ENCODE measurements around the gene PTPN14.
A peak's percentile ranks its signal among the peaks of the same experiment; 100 is the strongest.
"Not testable (repeated sequence)": the region's sequence is repeated elsewhere in the genome, so short reads cannot be mapped to it uniquely, and the experiment has no call there.

Gene PTPN14

DNA sequence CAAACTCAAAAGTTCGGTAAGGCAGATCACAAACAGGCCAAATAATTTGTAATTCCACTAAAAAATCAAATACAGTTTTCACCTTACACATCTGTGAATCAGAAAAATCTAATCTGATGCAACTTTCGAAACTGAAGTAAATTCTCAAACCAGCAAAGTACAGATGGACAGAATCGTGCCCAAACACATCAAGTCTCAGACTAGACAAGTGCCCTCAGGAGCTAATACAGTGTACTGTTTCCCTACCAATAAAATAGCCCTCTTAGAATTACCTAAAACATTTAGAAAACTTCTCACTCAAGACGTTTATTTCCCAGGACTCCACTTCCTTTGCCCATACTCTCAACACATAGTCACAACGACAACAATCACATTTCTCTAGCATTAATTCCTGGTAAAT, 136.3 kb downstream of the PTPN14 start:
- Mint-ChIP-seq H3K27ac (no peak overlapping the region), H3K9me3 (no peaks in the 10 kb centered on the region), H3K4me1 (peaks cover 27% of the 10 kb centered on the region), H3K27me3 (peaks cover 4% of the 10 kb centered on the region), H3K4me3 (no peak overlapping the region), H3K36me3 (peaks cover 2% of the 10 kb centered on the region)
- CTCF ChIA-PET: interaction anchor here (1.5 kb wide), 1 partner anchor 12 kb away, joined by 3 read pairs; no protein-coding TSS in a partner anchor
- no peak for DNase-seq

GRCh38 chr1:214414691-214415090, 136.7 kb downstream of the PTPN14 start:
- no peak overlapping the region for H3K4me3 Mint-ChIP-seq
- DNase-seq: no peak
- CTCF ChIA-PET: interaction anchor here (1.5 kb wide), 1 partner anchor 13 kb away, joined by 3 read pairs; no protein-coding TSS in a partner anchor
- no peak overlapping the region for H3K27ac Mint-ChIP-seq
- no peaks in the 10 kb centered on the region for H3K9me3 Mint-ChIP-seq
- H3K4me1 Mint-ChIP-seq: peaks cover 25% of the 10 kb centered on the region
- peaks cover 2% of the 10 kb centered on the region for H3K36me3 Mint-ChIP-seq
- H3K27me3 Mint-ChIP-seq: peaks cover 4% of the 10 kb centered on the region

- Mint-ChIP-seq H3K27ac (no peak overlapping the region), H3K27me3 (peaks cover 4% of the 10 kb centered on the region), H3K9me3 (no peaks in the 10 kb centered on the region), H3K4me1 (peaks cover 16% of the 10 kb centered on the region), H3K36me3 (no peaks in the 10 kb centered on the region), H3K4me3 (no peak overlapping the region)
- DNase-seq: no peak
- CTCF ChIA-PET: interaction anchor here (0.7 to 0.9 kb wide), 4 partner anchors 40 to 171 kb away, joined by 3 read pairs; no protein-coding TSS in a partner anchor
Measured at GRCh38 chr1:214413315-214413714, 138.1 kb downstream of the PTPN14 start.

DNA sequence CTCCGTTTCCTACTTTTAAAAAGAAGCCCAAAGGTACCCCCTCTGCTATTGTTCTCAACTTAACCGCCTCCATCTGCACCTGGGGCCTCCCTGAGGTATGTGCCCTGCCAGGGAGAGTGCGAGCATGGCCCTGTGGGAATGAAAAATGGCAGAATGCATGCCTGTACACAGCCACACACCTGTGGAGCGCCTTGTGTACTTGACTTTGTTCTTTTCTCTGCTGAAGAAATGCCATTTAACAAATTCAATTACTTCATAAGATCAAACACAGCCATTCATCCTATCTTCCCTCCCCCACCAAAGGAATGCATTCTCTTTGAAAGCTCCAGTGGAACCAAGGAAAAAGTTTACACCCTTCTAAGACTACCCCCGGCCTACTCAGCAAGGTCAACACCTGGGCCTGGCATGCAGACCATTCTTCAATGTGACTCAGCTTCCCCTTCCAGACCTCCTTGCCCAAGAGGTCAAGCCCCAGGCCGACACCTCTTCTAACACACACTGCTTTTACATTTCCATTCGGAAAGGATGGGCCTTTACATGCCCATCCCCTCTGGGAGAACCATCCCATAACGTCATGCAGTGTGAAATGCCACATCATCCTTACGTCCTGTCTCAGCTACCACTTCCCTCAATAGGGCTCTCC, 146.7 kb downstream of the PTPN14 start:
- no peak overlapping the region for H3K4me3 Mint-ChIP-seq
- CTCF ChIA-PET: interaction anchor here (1.0 kb wide), 2 partner anchors 23 kb away, joined by 3 to 4 read pairs; no protein-coding TSS in a partner anchor
- H3K4me1 Mint-ChIP-seq: peaks cover 21% of the 10 kb centered on the region
- no peaks in the 10 kb centered on the region for H3K27me3 Mint-ChIP-seq
- DNase-seq: no peak
- no peak overlapping the region for H3K27ac Mint-ChIP-seq
- peaks cover 2% of the 10 kb centered on the region for H3K9me3 Mint-ChIP-seq
- peaks cover 2% of the 10 kb centered on the region for H3K36me3 Mint-ChIP-seq

DNA sequence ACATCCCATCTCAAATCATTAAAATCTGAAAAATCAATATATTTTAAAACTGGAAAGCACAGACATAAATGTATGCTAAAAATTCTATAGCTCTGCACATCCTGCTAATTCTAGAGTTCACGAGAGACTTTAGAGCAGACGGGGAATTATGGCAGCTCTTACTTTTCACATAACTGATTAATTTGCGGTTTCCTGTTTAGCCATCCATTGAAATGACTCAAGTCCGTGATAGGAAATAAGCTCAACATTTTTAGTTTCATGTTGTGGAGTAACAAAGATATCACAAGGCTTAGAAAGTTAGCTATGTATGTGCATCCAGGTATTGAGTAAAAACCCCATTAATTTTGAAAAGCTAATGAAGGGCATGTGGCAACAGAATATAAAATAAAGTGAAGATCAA, 147.2 kb downstream of the PTPN14 start:
- no peak for DNase-seq

DNA sequence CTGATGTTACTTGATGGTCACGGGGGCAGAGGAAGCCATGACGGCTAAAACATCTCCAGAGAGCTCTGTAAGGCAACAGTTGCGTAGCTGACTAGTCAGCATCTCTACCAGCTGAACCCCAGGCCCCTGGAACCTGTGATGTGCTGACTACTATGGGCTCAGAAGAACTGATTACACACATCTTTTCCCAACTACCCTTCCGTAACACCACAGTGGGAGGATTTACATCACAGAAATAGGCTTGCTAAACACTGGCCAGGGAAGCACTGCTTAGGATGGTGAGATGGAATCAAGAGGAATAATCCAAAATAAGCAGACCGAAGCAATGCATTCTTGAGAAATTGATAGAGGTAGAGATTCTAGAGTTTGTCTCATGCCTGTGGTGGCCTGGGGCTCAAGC, 148.0 kb downstream of the PTPN14 start:
- Mint-ChIP-seq H3K36me3 (peaks cover 7% of the 10 kb centered on the region), H3K27ac (no peak overlapping the region), H3K27me3 (no peaks in the 10 kb centered on the region), H3K4me1 (peaks cover 30% of the 10 kb centered on the region), H3K4me3 (no peak overlapping the region), H3K9me3 (peaks cover 7% of the 10 kb centered on the region)
- CTCF ChIA-PET: interaction anchor here (1.0 to 1.5 kb wide), 4 partner anchors 9 to 71 kb away, joined by 3 to 5 read pairs (median 4); no protein-coding TSS in a partner anchor
- no peak for DNase-seq

More for the DNA sequence above, 147.2 kb downstream of the PTPN14 start:
- H3K4me3 Mint-ChIP-seq: no peak overlapping the region
- H3K9me3 Mint-ChIP-seq: peaks cover 4% of the 10 kb centered on the region
- H3K4me1 Mint-ChIP-seq: peaks cover 26% of the 10 kb centered on the region
- H3K27ac Mint-ChIP-seq: no peak overlapping the region
- CTCF ChIA-PET: interaction anchor here (1.0 to 1.5 kb wide), 5 partner anchors 10 to 71 kb away, joined by 3 to 5 read pairs (median 4); no protein-coding TSS in a partner anchor
- H3K27me3 Mint-ChIP-seq: no peaks in the 10 kb centered on the region
- peaks cover 5% of the 10 kb centered on the region for H3K36me3 Mint-ChIP-seq

GRCh38 chr1:214402613-214403083, 148.8 kb downstream of the PTPN14 start:
- CTCF ChIA-PET: interaction anchor here (1.3 to 1.7 kb wide), 3 partner anchors 9 to 69 kb away, joined by 3 to 5 read pairs (median 5); no protein-coding TSS in a partner anchor
- H3K27ac Mint-ChIP-seq: no peak overlapping the region
- peaks cover 13% of the 10 kb centered on the region for H3K36me3 Mint-ChIP-seq
- H3K4me3 Mint-ChIP-seq: no peak overlapping the region
- DNase-seq: no peak
- H3K4me1 Mint-ChIP-seq: peaks cover 37% of the 10 kb centered on the region
- H3K9me3 Mint-ChIP-seq: peaks cover 12% of the 10 kb centered on the region
- no peaks in the 10 kb centered on the region for H3K27me3 Mint-ChIP-seq

DNA sequence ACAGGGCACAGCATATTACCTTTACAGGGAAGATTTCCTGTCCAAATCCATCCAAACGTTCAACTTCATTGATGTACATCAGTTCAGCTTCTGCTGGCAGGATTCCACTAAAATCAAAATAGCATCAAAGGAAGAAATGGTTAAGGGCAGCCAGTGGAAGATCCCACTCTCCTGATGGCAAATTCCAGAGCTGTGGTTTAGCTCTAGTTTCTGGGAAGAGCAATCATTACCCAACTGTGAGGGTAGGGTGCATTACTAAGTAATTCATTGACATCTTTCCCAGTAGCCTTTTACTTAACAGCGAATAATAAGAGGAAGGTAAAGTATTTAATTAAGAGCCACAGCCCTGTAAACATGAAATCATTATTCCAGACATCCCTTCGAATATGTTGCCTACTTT, 149.7 kb downstream of the PTPN14 start:
- Mint-ChIP-seq H3K27me3 (no peaks in the 10 kb centered on the region), H3K4me1 (peaks cover 46% of the 10 kb centered on the region), H3K27ac (no peak overlapping the region), H3K36me3 (peaks cover 20% of the 10 kb centered on the region), H3K4me3 (no peak overlapping the region), H3K9me3 (peaks cover 20% of the 10 kb centered on the region)
- CTCF ChIA-PET: interaction anchor here (1.7 kb wide), 1 partner anchor 68 kb away, joined by 5 read pairs; no protein-coding TSS in a partner anchor
- DNase-seq: no peak

GRCh38 chr1:214400131-214400530, 151.3 kb downstream of the PTPN14 start:
- Mint-ChIP-seq H3K27me3 (no peaks in the 10 kb centered on the region), H3K27ac (no peak overlapping the region), H3K9me3 (peaks cover 30% of the 10 kb centered on the region), H3K36me3 (peaks cover 26% of the 10 kb centered on the region), H3K4me1 (peaks cover 53% of the 10 kb centered on the region), H3K4me3 (no peak overlapping the region)
- CTCF ChIA-PET: interaction anchor here (0.7 to 1.1 kb wide), 2 partner anchors 10 to 27 kb away, joined by 3 read pairs; no protein-coding TSS in a partner anchor
- no peak for DNase-seq

DNA sequence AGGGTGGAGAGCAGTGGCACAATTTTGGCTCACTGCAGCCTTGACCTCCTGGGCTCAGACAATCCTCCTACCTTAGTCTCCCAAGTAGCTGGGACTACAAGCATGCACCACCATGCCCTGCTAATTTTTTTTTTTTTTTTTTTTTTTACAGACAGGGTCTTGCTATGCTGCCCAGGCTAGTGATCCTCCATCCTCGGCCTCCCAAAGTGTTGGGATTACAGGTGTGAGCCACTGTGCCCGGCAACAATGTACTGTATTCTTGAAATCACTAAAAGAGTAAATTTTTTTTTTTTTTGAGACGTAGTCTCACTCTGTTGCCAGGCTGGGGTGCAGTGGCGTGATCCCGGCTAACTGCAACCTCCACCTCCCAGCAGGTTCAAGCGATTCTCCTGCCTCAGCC, 152.9 kb downstream of the PTPN14 start:
- CTCF ChIA-PET: interaction anchor here (0.7 kb wide), 1 partner anchor 1117 kb away, joined by 4 read pairs; no protein-coding TSS in a partner anchor
- H3K27me3 Mint-ChIP-seq: no peaks in the 10 kb centered on the region
- H3K36me3 Mint-ChIP-seq: peaks cover 26% of the 10 kb centered on the region
- no peak overlapping the region for H3K4me3 Mint-ChIP-seq
- H3K4me1 Mint-ChIP-seq: peaks cover 44% of the 10 kb centered on the region
- no peak for DNase-seq
- peaks cover 30% of the 10 kb centered on the region for H3K9me3 Mint-ChIP-seq
- no peak overlapping the region for H3K27ac Mint-ChIP-seq

DNA sequence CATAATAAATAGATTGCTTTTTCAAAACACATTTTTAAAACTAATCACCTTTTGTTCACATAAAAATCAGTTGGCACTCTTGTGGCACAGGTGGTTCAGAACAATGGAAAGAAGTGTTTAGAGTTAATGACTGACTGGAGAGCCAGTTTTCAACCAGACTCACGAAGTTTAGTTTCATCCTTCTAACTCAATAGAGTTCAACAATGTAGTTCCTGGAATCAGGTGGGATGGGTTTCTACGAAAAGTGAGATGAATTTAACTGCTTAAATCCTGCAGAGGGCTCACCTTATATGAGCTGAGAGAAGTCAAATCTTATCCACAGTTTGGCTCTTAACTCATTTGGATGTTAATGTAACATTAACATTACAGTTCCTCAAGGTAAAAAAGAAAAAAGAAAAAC, 153.9 kb downstream of the PTPN14 start:
- Mint-ChIP-seq H3K4me3 (no peak overlapping the region), H3K9me3 (peaks cover 30% of the 10 kb centered on the region), H3K27me3 (no peaks in the 10 kb centered on the region), H3K36me3 (peaks cover 26% of the 10 kb centered on the region), H3K4me1 (peaks cover 40% of the 10 kb centered on the region), H3K27ac (peak overlapping the region; percentile 89)
- DNase-seq: no peak
- CTCF ChIA-PET: interaction anchor here (1.2 to 1.8 kb wide), 5 partner anchors 8 to 239 kb away, joined by 3 to 9 read pairs (median 4); no protein-coding TSS in a partner anchor

DNA sequence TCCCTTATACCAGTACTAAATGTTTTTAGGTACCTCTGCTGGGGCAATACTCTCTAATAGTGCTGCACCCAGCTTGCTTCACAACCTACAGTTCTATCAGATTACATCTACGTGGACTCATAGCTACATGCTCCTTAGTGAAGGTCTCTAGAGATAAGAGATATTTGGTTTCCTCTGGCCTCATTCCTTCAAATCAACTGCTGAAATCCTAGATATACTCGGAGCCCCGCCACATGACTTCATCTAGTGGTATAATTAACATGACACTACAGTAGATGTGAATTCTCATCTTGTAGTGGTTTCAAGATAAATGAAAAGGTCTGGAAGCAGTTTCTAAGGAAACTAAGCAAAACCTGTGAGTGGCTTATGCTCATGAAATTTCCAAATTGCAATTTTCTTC, 155.1 kb downstream of the PTPN14 start:
- no peak overlapping the region for H3K4me3 Mint-ChIP-seq
- peaks cover 30% of the 10 kb centered on the region for H3K9me3 Mint-ChIP-seq
- peak overlapping the region; percentile 89 for H3K27ac Mint-ChIP-seq
- H3K4me1 Mint-ChIP-seq: peaks cover 40% of the 10 kb centered on the region
- no peak for DNase-seq
- no peaks in the 10 kb centered on the region for H3K27me3 Mint-ChIP-seq
- H3K36me3 Mint-ChIP-seq: peaks cover 26% of the 10 kb centered on the region
- CTCF ChIA-PET: interaction anchor here (0.6 to 1.8 kb wide), 9 partner anchors 7 to 240 kb away, joined by 3 to 9 read pairs (median 3); no protein-coding TSS in a partner anchor

GRCh38 chr1:214394569-214394968, 156.8 kb downstream of the PTPN14 start:
- H3K4me1 Mint-ChIP-seq: peaks cover 33% of the 10 kb centered on the region
- peaks cover 25% of the 10 kb centered on the region for H3K36me3 Mint-ChIP-seq
- H3K9me3 Mint-ChIP-seq: peaks cover 28% of the 10 kb centered on the region
- H3K27me3 Mint-ChIP-seq, DNase-seq, H3K27ac Mint-ChIP-seq, H3K4me3 Mint-ChIP-seq: not testable (repeated sequence)
- CTCF ChIA-PET: interaction anchor here (1.1 to 1.3 kb wide), 2 partner anchors 9 to 209 kb away, joined by 3 read pairs; partner anchors contain the start of gene CENPF

DNA sequence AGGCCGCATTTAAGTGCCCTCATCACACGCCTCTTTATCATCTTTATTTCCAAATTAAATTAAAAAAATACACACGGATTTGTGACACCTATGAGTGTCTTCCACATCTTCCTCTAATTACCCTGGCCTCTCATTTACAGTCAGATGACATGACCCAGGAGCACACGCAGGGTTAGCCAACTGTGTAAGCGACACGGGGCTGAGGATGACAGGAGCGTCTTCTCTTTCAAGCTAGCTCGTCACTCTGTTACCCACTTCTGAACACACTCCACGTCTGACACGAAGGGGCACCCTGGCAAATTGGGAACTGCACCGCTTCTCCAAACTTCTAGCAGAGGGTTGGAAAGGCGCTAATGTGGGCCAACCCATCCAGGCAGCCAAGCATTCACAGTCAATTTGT, 158.3 kb downstream of the PTPN14 start:
- Mint-ChIP-seq H3K36me3 (peaks cover 19% of the 10 kb centered on the region), H3K27me3 (no peaks in the 10 kb centered on the region), H3K27ac (no peak overlapping the region), H3K4me1 (peaks cover 26% of the 10 kb centered on the region), H3K4me3 (no peak overlapping the region), H3K9me3 (peaks cover 23% of the 10 kb centered on the region)
- CTCF ChIA-PET: interaction anchor here (1.3 kb wide), 1 partner anchor 56 kb away, joined by 4 read pairs; no protein-coding TSS in a partner anchor
- no peak for DNase-seq
